Measurements from ENCODE around the gene SHD. TPM values are rescaled to one million over a fixed set of nuclear protein-coding genes. Genes with fewer than 3 reads are reported as not detected.

SHD gene
- total RNA-seq, 2 donors from 2014 or later = not detected

- Histone ChIP-seq H3K27ac (no peak overlapping the region), H3K4me3 (no peak overlapping the region), H3K4me1 (peaks cover 5% of the 10 kb centered on the region), H3K27me3 (peaks cover 0 to 9% of the 10 kb centered on the region in 2 donors), H3K36me3 (replicated peaks in 1 of 2; ENCODE audit: insufficient read depth in 1 of 2, low read depth in 2 of 2) (no peaks in the 10 kb centered on the region), H3K9me3 (no peaks in the 10 kb centered on the region)
- TF ChIP-seq POLR2A (IDR thresholded peaks at IDR 0.05) (no peak), CTCF (IDR thresholded peaks at IDR 0.05) (no peak)
- 54 to 67% methylated on average over 13 of the region's 13 CpGs for WGBS, 2 donors
- intact Hi-C loops (cut with DNase I) = no loop called here
- ATAC-seq = no peak
- no peak for DNase-seq
These were observed 22.6 kb downstream of the SHD start for GRCh38 chr19:4301590-4302242.

GRCh38 chr19:4302243-4302640, 23.2 kb downstream of the SHD start, which contains the start of gene TMIGD2:
Gene TMIGD2 (minus strand): TSS chr19:4302389. CDS start chr19:4302385, 4 bp downstream.
- 51 to 63% methylated on average over 7 to 8 of the region's 8 CpGs for WGBS, 2 donors
- Histone ChIP-seq H3K4me1 (peaks cover 5% of the 10 kb centered on the region), H3K9me3 (no peaks in the 10 kb centered on the region), H3K36me3 (replicated peaks in 1 of 2; ENCODE audit: insufficient read depth in 1 of 2, low read depth in 2 of 2) (no peaks in the 10 kb centered on the region), H3K27ac (no peak within 1 kb of the TSS), H3K27me3 (peaks cover 0 to 9% of the 10 kb centered on the region in 2 donors), H3K4me3 (no peak within 1 kb of the TSS)
- intact Hi-C loops (cut with DNase I) = no loop called here
- no peak for TF ChIP-seq POLR2A (IDR thresholded peaks at IDR 0.05)
- TF ChIP-seq CTCF (IDR thresholded peaks at IDR 0.05) = no peak
- DNase-seq = no peak
- ATAC-seq = no peak

DNA sequence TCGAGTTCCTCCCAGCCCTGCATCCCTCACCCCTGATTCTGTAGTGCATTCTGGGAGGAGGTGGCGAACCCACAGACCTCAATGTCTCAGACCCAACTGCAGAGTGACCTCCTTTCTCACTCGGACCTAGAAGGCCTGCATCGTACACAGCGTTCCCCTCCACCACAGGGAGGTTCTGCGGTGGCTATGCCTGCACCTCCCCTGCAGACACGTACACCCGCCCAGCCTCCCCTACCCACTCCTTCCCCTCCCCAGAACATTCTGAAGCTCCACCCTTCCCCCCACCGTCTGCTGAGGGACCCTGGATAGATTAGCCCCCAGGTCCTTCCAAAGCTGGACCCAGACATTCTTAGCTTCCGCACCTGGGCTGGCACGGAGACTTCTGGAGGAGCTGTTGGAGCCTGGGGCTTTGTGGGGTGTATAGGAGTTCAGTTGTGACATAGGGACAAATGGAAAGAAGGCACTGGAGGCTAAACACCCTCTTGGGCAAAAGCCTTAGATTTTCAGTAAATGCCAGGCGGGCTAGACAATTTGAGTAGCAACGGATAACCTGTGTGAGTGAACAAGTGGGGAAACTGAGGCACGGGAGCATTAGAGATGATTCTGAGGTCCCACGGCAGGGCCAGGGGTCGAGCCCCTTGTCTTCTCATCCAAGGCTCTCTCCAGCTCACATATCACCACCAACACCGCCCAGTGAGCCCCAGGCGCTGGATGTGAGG, 24.9 kb downstream of the SHD start:
- Histone ChIP-seq H3K27me3 (peaks cover 0 to 9% of the 10 kb centered on the region in 2 donors), H3K4me3 (no peak overlapping the region), H3K36me3 (replicated peaks in 1 of 2; ENCODE audit: insufficient read depth in 1 of 2, low read depth in 2 of 2) (no peaks in the 10 kb centered on the region), H3K27ac (no peak overlapping the region), H3K4me1 (peaks cover 5% of the 10 kb centered on the region), H3K9me3 (no peaks in the 10 kb centered on the region)
- ATAC-seq = no peak
- 36 to 43% methylated on average over 18 of the region's 18 CpGs for WGBS, 2 donors
- DNase-seq = no peak
- intact Hi-C loops (cut with DNase I) = no loop called here
- TF ChIP-seq CTCF (IDR thresholded peaks at IDR 0.05) (no peak), POLR2A (IDR thresholded peaks at IDR 0.05) (no peak)

- Histone ChIP-seq H3K27ac (no peak within 1 kb of the TSS), H3K36me3 (replicated peaks in 1 of 2; ENCODE audit: insufficient read depth in 1 of 2, low read depth in 2 of 2) (no peaks in the 10 kb centered on the region), H3K4me3 (no peak within 1 kb of the TSS), H3K27me3 (peaks cover 0 to 9% of the 10 kb centered on the region in 2 donors), H3K4me1 (peaks cover 5% of the 10 kb centered on the region), H3K9me3 (no peaks in the 10 kb centered on the region)
- DNase-seq = no peak
- 3 to 5% methylated on average over 8 to 29 of the region's 63 CpGs for WGBS, 2 donors
- ATAC-seq = no peak
- intact Hi-C loops (cut with DNase I) = no loop called here
- no peak for TF ChIP-seq POLR2A (IDR thresholded peaks at IDR 0.05)
- no peak for TF ChIP-seq CTCF (IDR thresholded peaks at IDR 0.05)
These were observed 25.6 kb downstream of the SHD start, which contains the start of gene FSD1 for GRCh38 chr19:4304538-4305256. Gene FSD1 (plus strand): TSS chr19:4304598. CDS start chr19:4304747, 149 bp downstream.

All from body of pancreas (tissue), 4 donors.